GM23338 (cell line): ENCODE results near the gene CSNK1G1. TPM values are rescaled to one million over a fixed set of nuclear protein-coding genes. Genes with fewer than 3 reads are reported as not detected.
"Not testable (repeated sequence)": the region's sequence is repeated elsewhere in the genome, so short reads cannot be mapped to it uniquely, and the experiment has no call there.

Experiments
- ATAC-seq: fragments of 200-7000 bp; cut with Tn5 transposase; 3 replicates; pipeline ENCODE4 v1.9.1; 2020
- DNase-seq: peaks from one replicate; pipeline ENCODE4 v3.0.0-alpha.2; 2015; ENCODE audit warnings: low spot score
- H2AFZ ChIP-seq: fragments of 200-600 bp; sonication (generic); 2 replicates; pipeline ENCODE4 v1.8.0; 2016; ENCODE audit warnings: antibody characterized with exemption, mild to moderate bottlenecking, moderate library complexity
- H3F3A ChIP-seq: fragments of 200-600 bp; sonication (generic); replicated peaks from 2 replicates; pipeline ENCODE4 v1.8.0; 2017; ENCODE audit warnings: antibody characterized with exemption, mixed run types, low read depth
- H3K27ac ChIP-seq: fragments of 200-600 bp; sonication (generic); 2 replicates; pipeline ENCODE4 v1.6.1; 2016; ENCODE audit warnings: low read depth
- H3K27me3 ChIP-seq: fragments of 200-600 bp; sonication (generic); 2 replicates; pipeline ENCODE4 v1.8.0; 2016; ENCODE audit warnings: mild to moderate bottlenecking, mixed run types, moderate library complexity; ENCODE audit not compliant: insufficient read depth
- H3K36me3 ChIP-seq: fragments of 200-600 bp; sonication (generic); 2 replicates; pipeline ENCODE4 v1.8.0; 2016; ENCODE audit warnings: mild to moderate bottlenecking; ENCODE audit not compliant: insufficient read depth
- H3K4me1 ChIP-seq: fragments of 200-600 bp; sonication (generic); 2 replicates; pipeline ENCODE4 v1.8.0; 2016; ENCODE audit warnings: mild to moderate bottlenecking, moderate library complexity; ENCODE audit not compliant: insufficient read depth
- H3K4me2 ChIP-seq: fragments of 200-600 bp; sonication (generic); 2 replicates; pipeline ENCODE4 v1.7.1; 2017; ENCODE audit warnings: mixed run types
- H3K4me3 ChIP-seq: fragments of 200-600 bp; sonication (generic); 2 replicates; pipeline ENCODE4 v1.6.1; 2016; ENCODE audit warnings: mixed run types
- H3K79me2 ChIP-seq: fragments of 200-600 bp; sonication (generic); replicated peaks from 2 replicates; pipeline ENCODE4 v1.8.0; 2017; ENCODE audit warnings: mild to moderate bottlenecking; ENCODE audit not compliant: insufficient read depth
- H3K9me2 ChIP-seq: fragments of 200-600 bp; sonication (generic); 2 replicates; pipeline ENCODE4 v1.8.0; 2017; ENCODE audit not compliant: insufficient read depth
- H4K20me1 ChIP-seq: fragments of 200-600 bp; sonication (generic); replicated peaks from 2 replicates; pipeline ENCODE4 v1.8.0; 2017; ENCODE audit warnings: mild to moderate bottlenecking; ENCODE audit not compliant: insufficient read depth
- H3K27ac Mint-ChIP-seq: 2 replicates; pipeline ENCODE4 v1.8.0; 2020; ENCODE audit warnings: inconsistent platforms, mild to moderate bottlenecking, moderate library complexity, mixed read lengths
- H3K27me3 Mint-ChIP-seq: 3 replicates; pipeline ENCODE4 v1.8.0; 2022; ENCODE audit warnings: low read depth, mild to moderate bottlenecking, moderate library complexity, mixed read lengths, inconsistent platforms; ENCODE audit not compliant: insufficient read depth, poor library complexity
- H3K36me3 Mint-ChIP-seq: 3 replicates; pipeline ENCODE4 v1.8.0; 2021; ENCODE audit warnings: low read depth, mild to moderate bottlenecking, inconsistent platforms, moderate library complexity, mixed read lengths
- H3K4me1 Mint-ChIP-seq: 3 replicates; pipeline ENCODE4 v1.8.0; 2020; ENCODE audit warnings: mild to moderate bottlenecking, inconsistent platforms, mixed read lengths
- H3K4me3 Mint-ChIP-seq: 3 replicates; pipeline ENCODE4 v1.8.0; 2021; ENCODE audit warnings: moderate library complexity, mild to moderate bottlenecking, inconsistent platforms, mixed read lengths
- H3K9me3 Mint-ChIP-seq: 3 replicates; pipeline ENCODE4 v1.8.0; 2020; ENCODE audit warnings: moderate library complexity, mild to moderate bottlenecking, inconsistent platforms, mixed read lengths
- CREB1 ChIP-seq: fragments of 250-450 bp; sonication (Bioruptor Pico); IDR thresholded peaks from 2 replicates; pipeline ENCODE4 v1.5.0; 2020; ENCODE audit warnings: low read depth, mild to moderate bottlenecking, moderate library complexity
- ETS1 ChIP-seq: IDR thresholded peaks from 2 replicates; pipeline ENCODE4 v1.6.1; 2016; ENCODE audit warnings: antibody characterized with exemption
- EZH2 ChIP-seq: fragments of 200-600 bp; sonication (generic); IDR thresholded peaks from one replicate; pipeline ENCODE4 v1.8.0; 2017; ENCODE audit warnings: antibody characterized with exemption, mild to moderate bottlenecking, low read depth; ENCODE audit not compliant: unreplicated experiment
- EZH2phosphoT487 ChIP-seq: fragments of 200-600 bp; sonication (generic); IDR thresholded peaks from one replicate; pipeline ENCODE4 v1.8.1; 2018; ENCODE audit warnings: antibody characterized with exemption; ENCODE audit not compliant: unreplicated experiment
- POLR2AphosphoS5 ChIP-seq: IDR thresholded peaks from 2 replicates; pipeline ENCODE4 v1.6.1; 2016; ENCODE audit warnings: antibody characterized with exemption, low read depth
- STAT1 ChIP-seq: IDR thresholded peaks from one replicate; pipeline ENCODE4 v1.6.1; 2016; ENCODE audit warnings: antibody characterized with exemption; ENCODE audit not compliant: unreplicated experiment
- ZNF114 ChIP-seq: fragments of 250-450 bp; sonication (Bioruptor Pico); IDR thresholded peaks from 2 replicates; pipeline ENCODE4 v1.5.0; 2020; ENCODE audit warnings: mild to moderate bottlenecking, moderate library complexity
- ZNF331 ChIP-seq: fragments of 250-450 bp; sonication (Bioruptor Pico); IDR thresholded peaks from 2 replicates; pipeline ENCODE4 v1.5.0; 2020; ENCODE audit warnings: low read depth, mild to moderate bottlenecking, moderate library complexity
- polyA plus RNA-seq: library from polyadenylated mRNA; unstranded; fragments of >200 nt; fragmentation: Nextera tagmentation; extraction: Ambion mirVana; gene quantifications from 2 replicates; pipeline ENCODE4 v1.2.1, GENCODE V29; 2016
- total RNA-seq: library from RNA; depleted of rRNA; stranded (reverse); fragments of >200 nt; shearing (Covaris generic); gene quantifications from 2 replicates; pipeline ENCODE4 v1.2.3, GENCODE V29; 2014
- TF ChIP-seq, protein P1 (sequence below): fragments of 250-450 bp; sonication (Bioruptor Pico); IDR thresholded peaks from 2 replicates; pipeline ENCODE4 v1.5.0; 2020; ENCODE audit warnings: mild to moderate bottlenecking, moderate library complexity

Gene CSNK1G1
- total and polyA plus RNA-seq, 2 experiments from 2014 or later = 9.3 to 13.4 TPM

DNA sequence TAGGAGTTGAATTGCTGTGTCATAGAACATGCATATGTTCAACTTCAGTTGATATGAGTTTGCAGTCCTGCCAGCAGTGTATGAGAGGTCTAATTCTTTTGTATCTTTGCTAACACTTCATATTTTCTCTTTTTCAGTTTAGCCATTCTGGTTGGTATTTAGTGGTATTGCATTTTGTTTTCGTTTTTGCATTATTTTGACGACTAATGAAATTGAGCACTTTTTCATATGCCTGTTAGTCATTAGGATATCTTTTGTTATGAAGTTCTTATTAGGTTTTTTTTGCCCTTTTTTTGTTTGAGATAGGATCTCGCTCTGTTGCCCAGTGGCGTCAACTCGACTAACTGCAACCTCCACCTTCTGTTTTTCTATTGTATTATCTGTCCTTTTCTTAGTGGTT is 40.8 kb upstream of the CSNK1G1 start (continued):
- TF ChIP-seq, protein P1, sequence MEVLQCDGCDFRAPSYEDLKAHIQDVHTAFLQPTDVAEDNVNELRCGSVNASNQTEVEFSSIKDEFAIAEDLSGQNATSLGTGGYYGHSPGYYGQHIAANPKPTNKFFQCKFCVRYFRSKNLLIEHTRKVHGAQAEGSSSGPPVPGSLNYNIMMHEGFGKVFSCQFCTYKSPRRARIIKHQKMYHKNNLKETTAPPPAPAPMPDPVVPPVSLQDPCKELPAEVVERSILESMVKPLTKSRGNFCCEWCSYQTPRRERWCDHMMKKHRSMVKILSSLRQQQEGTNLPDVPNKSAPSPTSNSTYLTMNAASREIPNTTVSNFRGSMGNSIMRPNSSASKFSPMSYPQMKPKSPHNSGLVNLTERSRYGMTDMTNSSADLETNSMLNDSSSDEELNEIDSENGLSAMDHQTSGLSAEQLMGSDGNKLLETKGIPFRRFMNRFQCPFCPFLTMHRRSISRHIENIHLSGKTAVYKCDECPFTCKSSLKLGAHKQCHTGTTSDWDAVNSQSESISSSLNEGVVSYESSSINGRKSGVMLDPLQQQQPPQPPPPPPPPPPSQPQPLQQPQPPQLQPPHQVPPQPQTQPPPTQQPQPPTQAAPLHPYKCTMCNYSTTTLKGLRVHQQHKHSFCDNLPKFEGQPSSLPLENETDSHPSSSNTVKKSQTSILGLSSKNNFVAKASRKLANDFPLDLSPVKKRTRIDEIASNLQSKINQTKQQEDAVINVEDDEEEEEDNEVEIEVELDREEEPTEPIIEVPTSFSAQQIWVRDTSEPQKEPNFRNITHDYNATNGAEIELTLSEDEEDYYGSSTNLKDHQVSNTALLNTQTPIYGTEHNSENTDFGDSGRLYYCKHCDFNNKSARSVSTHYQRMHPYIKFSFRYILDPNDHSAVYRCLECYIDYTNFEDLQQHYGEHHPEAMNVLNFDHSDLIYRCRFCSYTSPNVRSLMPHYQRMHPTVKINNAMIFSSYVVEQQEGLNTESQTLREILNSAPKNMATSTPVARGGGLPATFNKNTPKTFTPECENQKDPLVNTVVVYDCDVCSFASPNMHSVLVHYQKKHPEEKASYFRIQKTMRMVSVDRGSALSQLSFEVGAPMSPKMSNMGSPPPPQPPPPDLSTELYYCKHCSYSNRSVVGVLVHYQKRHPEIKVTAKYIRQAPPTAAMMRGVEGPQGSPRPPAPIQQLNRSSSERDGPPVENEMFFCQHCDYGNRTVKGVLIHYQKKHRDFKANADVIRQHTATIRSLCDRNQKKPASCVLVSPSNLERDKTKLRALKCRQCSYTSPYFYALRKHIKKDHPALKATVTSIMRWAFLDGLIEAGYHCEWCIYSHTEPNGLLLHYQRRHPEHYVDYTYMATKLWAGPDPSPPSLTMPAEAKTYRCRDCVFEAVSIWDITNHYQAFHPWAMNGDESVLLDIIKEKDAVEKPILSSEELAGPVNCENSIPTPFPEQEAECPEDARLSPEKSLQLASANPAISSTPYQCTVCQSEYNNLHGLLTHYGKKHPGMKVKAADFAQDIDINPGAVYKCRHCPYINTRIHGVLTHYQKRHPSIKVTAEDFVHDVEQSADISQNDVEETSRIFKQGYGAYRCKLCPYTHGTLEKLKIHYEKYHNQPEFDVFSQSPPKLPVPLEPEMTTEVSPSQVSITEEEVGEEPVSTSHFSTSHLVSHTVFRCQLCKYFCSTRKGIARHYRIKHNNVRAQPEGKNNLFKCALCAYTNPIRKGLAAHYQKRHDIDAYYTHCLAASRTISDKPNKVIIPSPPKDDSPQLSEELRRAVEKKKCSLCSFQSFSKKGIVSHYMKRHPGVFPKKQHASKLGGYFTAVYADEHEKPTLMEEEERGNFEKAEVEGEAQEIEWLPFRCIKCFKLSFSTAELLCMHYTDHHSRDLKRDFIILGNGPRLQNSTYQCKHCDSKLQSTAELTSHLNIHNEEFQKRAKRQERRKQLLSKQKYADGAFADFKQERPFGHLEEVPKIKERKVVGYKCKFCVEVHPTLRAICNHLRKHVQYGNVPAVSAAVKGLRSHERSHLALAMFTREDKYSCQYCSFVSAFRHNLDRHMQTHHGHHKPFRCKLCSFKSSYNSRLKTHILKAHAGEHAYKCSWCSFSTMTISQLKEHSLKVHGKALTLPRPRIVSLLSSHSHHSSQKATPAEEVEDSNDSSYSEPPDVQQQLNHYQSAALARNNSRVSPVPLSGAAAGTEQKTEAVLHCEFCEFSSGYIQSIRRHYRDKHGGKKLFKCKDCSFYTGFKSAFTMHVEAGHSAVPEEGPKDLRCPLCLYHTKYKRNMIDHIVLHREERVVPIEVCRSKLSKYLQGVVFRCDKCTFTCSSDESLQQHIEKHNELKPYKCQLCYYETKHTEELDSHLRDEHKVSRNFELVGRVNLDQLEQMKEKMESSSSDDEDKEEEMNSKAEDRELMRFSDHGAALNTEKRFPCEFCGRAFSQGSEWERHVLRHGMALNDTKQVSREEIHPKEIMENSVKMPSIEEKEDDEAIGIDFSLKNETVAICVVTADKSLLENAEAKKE = no peak
- TF ChIP-seq ETS1 (no peak), ZNF114 (CRISPR knock-in tag) (no peak), POLR2AphosphoS5 (no peak), STAT1 (no peak), EZH2 (no peak), CREB1 (no peak), ZNF331 (CRISPR knock-in tag) (no peak), EZH2phosphoT487 (no peak)

- not testable (repeated sequence) for H4K20me1 ChIP-seq, H3K27me3 Mint-ChIP-seq, H2AFZ ChIP-seq, H3K27ac ChIP-seq, H3K27ac Mint-ChIP-seq, H3K36me3 ChIP-seq, H3K4me3 ChIP-seq, H3K4me1 Mint-ChIP-seq, DNase-seq, H3K4me3 Mint-ChIP-seq, ATAC-seq, H3K4me2 ChIP-seq, H3F3A ChIP-seq, H3K27me3 ChIP-seq, H3K9me3 Mint-ChIP-seq, H3K9me2 ChIP-seq, H3K4me1 ChIP-seq
- H3K79me2 ChIP-seq = peaks cover 20% of the 10 kb centered on the region
- peaks cover 28% of the 10 kb centered on the region for H3K36me3 Mint-ChIP-seq
Observed at GRCh38 chr15:64392471-64392870, 36.5 kb upstream of the CSNK1G1 start.
